NOMO-1 treated with DMSO at 0.1 percent for 48 hours (cell line): Measurements from ENCODE around the gene PIM1.
"Not testable (repeated sequence)": the region's sequence is repeated elsewhere in the genome, so short reads cannot be mapped to it uniquely, and the experiment has no call there.

Experiments
- DNase-seq: peaks from one replicate; lab custom pipeline; 2025; ENCODE audit not compliant: unreplicated experiment; lab: John Stamatoyannopoulos, UW

Gene PIM1

GRCh38 chr6:37185949-37186720, 16.2 kb downstream of the PIM1 start:
- peak; percentile 50 for DNase-seq

DNA sequence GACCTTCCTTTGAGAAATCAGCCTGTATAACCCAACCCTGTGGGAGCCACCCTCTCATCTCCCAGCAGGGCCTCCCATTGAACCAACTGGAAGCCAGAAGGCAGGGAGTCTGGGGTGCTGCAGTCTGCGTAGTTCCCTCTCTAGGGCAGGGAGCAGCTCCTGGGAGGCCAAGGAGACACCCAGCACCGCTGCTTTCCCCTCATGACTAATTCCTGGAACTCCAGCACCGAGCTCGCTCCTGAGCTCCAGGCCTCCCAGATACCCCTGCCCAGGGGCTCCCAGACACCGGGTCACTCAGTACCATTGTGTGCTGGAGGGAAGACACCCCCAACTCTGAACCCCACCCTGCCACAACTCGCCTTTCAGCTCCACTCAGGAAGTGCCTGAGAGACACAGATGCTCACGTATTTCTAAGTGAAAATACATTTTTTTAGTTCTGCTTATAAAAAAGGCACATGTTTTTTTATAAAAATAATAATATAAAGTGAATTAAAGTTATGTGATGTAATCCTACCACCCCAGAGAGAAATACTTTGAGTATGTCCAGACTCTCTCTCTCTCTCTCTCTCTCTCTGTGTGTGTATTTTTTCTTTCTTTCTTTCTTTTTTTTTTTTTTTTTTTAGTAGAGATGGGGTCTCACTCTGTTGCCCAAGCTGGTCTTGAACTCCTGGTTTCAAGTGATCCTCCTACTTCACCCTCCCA, 17.5 kb downstream of the PIM1 start:
- DNase-seq = no peak

DNA sequence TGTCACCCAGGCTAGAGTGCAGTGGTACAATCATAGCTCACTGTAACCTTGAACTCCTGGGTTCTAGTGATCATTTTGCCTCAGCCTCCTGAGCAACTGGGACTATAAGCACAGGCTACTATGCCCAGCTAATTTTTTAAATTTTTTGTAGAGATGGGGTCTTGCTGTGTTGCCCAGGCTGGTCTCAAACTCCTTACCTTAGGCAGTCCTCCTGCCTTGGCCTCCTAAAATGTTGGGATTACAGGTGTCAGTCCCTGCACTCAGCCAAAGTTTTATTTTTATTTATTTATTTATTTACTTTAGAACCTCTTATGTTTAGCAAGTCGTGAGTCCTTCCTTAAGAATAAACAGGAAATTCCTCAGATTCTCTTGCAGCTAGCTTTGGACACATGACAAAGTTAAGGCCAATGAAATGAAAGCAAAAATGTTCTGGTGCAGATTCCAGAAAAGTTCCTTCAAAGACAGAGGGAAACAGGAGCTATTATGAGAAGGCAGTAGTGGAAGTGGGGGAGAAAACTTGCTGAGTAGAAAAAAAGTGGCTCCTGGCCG, 19.1 kb downstream of the PIM1 start:
- no peak for DNase-seq

- DNase-seq = no peak
Observed at GRCh38 chr6:37190159-37190535, 20.2 kb downstream of the PIM1 start.

GRCh38 chr6:37192666-37193065, 22.7 kb downstream of the PIM1 start:
- no peak for DNase-seq

- not testable (repeated sequence) for DNase-seq
Observed at GRCh38 chr6:37194886-37195285, 24.9 kb downstream of the PIM1 start.

- DNase-seq = not testable (repeated sequence)
Observed at GRCh38 chr6:37196451-37196850, 26.5 kb downstream of the PIM1 start.

- DNase-seq = no peak
Observed at GRCh38 chr6:37200085-37200484, 30.1 kb downstream of the PIM1 start.

- no peak for DNase-seq
Observed at GRCh38 chr6:37201726-37202125, 31.8 kb downstream of the PIM1 start.

- DNase-seq = peak; percentile 93
Observed at GRCh38 chr6:37202788-37203491, 33.0 kb downstream of the PIM1 start.

DNA sequence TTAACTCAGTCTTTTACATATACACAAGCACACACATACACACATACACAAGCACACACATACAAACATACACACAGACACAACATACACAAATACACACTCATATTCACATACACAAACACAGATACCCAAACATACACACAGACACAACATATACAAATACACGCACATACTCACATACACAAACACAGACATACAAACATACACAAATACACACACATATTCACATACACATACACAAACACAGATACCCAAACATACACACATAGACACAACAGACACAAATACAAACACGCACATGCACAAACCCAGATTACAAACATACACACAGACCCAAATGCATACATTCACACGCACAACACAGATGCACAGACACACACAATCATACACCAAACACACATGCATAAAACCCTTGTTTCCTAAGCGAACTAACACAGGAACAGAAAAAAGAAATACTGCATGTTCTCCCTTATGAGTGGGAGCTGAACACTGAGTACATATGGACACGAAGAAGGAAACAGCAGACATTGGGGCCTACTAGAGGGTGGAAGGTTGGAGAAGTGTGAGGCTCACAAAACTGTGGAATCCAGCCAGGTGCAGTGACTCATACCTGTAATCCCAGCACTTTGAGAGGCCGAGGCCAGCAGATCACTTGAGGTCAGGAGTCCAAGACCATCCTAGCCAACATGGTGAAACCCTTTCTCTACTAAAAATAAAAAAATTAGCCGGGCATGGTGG, 34.2 kb downstream of the PIM1 start:
- no peak for DNase-seq

GRCh38 chr6:37205175-37205996, 35.4 kb downstream of the PIM1 start:
- no peak for DNase-seq

DNA sequence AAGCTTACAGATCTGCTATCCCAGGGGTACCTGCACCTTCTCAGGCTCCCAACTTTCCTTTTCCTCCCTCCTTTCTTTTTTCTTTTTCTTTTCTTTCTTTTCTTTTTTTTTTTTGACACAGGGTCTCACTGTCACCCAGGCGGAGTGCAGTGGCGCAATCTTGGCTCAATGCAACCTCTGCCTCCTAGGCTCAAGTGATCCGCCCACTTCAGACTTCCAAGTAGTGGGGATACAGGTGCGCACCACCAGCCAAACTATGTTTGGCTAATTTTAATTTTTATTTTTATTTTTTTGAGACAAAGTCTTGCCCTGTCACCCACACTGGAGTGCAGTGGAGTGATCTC, 36.0 kb downstream of the PIM1 start:
- no peak for DNase-seq

GRCh38 chr6:37206622-37207021, 36.7 kb downstream of the PIM1 start:
- DNase-seq = no peak

GRCh38 chr6:37207903-37208456, 38.0 kb downstream of the PIM1 start:
- DNase-seq = peak; percentile 72

- DNase-seq = no peak
Observed at GRCh38 chr6:37208793-37209192, 38.8 kb downstream of the PIM1 start.

GRCh38 chr6:37209461-37210205, 39.7 kb downstream of the PIM1 start:
- no peak for DNase-seq

DNA sequence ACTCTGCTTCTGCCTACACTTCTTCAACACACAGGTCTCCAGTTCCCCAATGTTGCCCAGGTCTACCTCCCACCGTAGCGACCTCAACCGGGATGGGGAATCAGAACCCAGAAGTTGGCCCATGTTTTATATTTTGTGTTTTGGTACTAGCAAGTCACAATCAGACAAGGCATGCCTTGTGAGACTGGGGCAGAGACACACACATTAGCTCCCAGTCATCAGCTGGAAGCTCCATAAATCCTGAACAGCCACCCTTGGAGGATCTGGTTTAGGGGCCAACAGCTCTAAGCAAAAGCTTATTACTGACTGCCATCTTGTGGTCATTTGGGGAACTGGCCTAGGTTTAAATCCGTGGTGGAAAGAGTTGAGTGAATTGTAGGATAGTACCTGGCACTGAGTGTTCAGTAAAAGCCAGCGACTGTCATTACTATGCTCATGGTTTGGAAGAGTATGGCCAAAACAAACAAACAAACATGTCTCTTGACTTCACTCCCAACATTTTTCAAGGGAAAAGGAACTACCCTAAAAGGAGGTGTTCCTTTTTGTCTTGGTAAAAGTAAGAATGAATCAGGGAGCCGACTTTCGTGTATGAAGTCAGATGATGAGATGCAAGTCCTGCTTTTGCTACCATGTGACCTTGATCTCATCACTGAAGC, 40.5 kb downstream of the PIM1 start:
- peak; percentile 74 for DNase-seq

DNA sequence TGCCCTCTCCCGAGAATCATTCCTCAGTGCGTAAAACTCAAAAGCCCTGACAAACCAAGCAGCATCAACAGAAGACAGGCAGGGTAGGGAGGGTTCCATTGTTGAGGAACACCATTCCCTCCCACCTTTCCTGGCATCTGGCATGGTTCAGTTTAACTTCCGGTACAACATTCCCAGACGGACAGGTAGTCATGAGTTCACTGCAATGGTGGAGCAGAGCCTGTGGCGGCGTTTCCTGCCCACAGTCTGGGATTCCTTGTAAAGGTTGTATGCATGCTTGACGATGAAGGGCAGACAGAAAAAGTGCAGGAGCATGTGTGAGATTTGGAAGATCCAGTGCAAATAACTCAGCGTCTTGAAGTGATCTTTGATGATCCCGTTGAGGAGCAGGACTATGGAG, 42.3 kb downstream of the PIM1 start:
- no peak for DNase-seq
